SK-N-SH (cell line): ENCODE data around the gene NAV2.

Source experiments
- ELF1 ChIP-seq: IDR thresholded peaks from 2 replicates; pipeline ENCODE4 v1.4.0; 2012
- EP300 ChIP-seq, 2 experiments: IDR thresholded peaks; 2 replicates each; pipeline versions ENCODE4 v1.4.0 to v1.6.1; 2012; ENCODE audit warnings: borderline replicate concordance in 1 of 2, low read depth in 1 of 2, low read length in 1 of 2
- MXI1 ChIP-seq: IDR thresholded peaks from 2 replicates; pipeline ENCODE4 v1.6.1; 2012; ENCODE audit warnings: mild to moderate bottlenecking, low read depth, low read length, improper control_type of control experiment
- REST ChIP-seq: IDR thresholded peaks from 2 replicates; pipeline ENCODE4 v1.6.1; 2012; ENCODE audit warnings: mild to moderate bottlenecking, low read depth, low read length, moderate library complexity
- RFX5 ChIP-seq: IDR thresholded peaks from 2 replicates; pipeline ENCODE4 v1.6.1; 2012; ENCODE audit warnings: mild to moderate bottlenecking, improper control_type of control experiment, low read length
- YY1 ChIP-seq: IDR thresholded peaks from 2 replicates; pipeline ENCODE4 v1.4.0; 2012; ENCODE audit warnings: low read depth, mild to moderate bottlenecking
- TF ChIP-seq, protein P1 (sequence below): fragments of 200-600 bp; sonication (generic); IDR thresholded peaks from 2 replicates; pipeline ENCODE4 v1.6.1; 2017; ENCODE audit warnings: antibody characterized with exemption, mild to moderate bottlenecking, moderate library complexity
- TF ChIP-seq, protein P2 (sequence below): IDR thresholded peaks from 2 replicates; pipeline ENCODE4 v1.4.0; 2012; ENCODE audit warnings: low read depth, borderline replicate concordance

- TF ChIP-seq, protein P1, sequence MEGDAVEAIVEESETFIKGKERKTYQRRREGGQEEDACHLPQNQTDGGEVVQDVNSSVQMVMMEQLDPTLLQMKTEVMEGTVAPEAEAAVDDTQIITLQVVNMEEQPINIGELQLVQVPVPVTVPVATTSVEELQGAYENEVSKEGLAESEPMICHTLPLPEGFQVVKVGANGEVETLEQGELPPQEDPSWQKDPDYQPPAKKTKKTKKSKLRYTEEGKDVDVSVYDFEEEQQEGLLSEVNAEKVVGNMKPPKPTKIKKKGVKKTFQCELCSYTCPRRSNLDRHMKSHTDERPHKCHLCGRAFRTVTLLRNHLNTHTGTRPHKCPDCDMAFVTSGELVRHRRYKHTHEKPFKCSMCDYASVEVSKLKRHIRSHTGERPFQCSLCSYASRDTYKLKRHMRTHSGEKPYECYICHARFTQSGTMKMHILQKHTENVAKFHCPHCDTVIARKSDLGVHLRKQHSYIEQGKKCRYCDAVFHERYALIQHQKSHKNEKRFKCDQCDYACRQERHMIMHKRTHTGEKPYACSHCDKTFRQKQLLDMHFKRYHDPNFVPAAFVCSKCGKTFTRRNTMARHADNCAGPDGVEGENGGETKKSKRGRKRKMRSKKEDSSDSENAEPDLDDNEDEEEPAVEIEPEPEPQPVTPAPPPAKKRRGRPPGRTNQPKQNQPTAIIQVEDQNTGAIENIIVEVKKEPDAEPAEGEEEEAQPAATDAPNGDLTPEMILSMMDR, result no peak
- no peak for TF ChIP-seq EP300 (IDR thresholded peaks at IDR 0.05; ENCODE audit: borderline replicate concordance in 1 of 2, low read depth in 1 of 2, low read length in 1 of 2)
- TF ChIP-seq REST, result no peak
- TF ChIP-seq, protein P2, sequence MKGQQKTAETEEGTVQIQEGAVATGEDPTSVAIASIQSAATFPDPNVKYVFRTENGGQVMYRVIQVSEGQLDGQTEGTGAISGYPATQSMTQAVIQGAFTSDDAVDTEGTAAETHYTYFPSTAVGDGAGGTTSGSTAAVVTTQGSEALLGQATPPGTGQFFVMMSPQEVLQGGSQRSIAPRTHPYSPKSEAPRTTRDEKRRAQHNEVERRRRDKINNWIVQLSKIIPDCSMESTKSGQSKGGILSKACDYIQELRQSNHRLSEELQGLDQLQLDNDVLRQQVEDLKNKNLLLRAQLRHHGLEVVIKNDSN, result no peak
- no peak for TF ChIP-seq MXI1
- TF ChIP-seq YY1, result no peak
- TF ChIP-seq ELF1, result no peak
- TF ChIP-seq RFX5, result no peak
These were observed 235.0 kb downstream of the NAV2 start for GRCh38 chr11:19947537-19948114.
